NCI-H510A treated with DMSO at 0.1 percent for 48 hours (cell line): Measurements from ENCODE around the gene CLEC12A.
"Not testable (repeated sequence)": the region's sequence is repeated elsewhere in the genome, so short reads cannot be mapped to it uniquely, and the experiment has no call there.

ENCODE experiments used
- DNase-seq: peaks from one replicate; lab custom pipeline; 2025; lab: John Stamatoyannopoulos, UW

The CLEC12A gene

DNA sequence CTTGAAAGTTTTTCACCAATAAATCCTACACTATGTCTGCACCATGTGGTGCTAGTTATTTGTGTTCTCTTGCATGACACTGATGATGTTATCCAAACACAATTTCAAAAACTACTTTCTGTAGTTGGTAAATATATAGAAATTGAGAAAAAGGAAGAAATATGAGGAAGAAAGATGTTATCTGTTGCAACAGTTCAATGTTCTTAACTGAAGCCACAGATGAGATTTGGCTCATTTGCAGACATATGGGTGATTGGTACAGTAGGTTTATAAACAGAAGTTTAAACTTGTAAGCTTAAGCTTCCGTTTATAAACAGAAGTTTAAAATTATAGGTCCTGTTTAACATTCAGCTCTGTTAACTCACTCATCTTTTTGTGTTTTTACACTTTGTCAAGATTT lies at the start of gene CLEC12A:
Gene CLEC12A (plus strand): TSS at position 229 of the 400 bp plus-strand sequence. CDS start 188 bp downstream, outside the sequence.
- no peak for DNase-seq

GRCh38 chr12:9922429-9922828 lies 48.8 kb upstream of the CLEC12A start:
- DNase-seq: no peak

GRCh38 chr12:9925705-9926393 lies 45.4 kb upstream of the CLEC12A start:
- peak; percentile 19 for DNase-seq

GRCh38 chr12:9926876-9927275 lies 44.3 kb upstream of the CLEC12A start:
- DNase-seq: no peak

- no peak for DNase-seq
Measured at GRCh38 chr12:9928607-9929006, 42.6 kb upstream of the CLEC12A start.

DNA sequence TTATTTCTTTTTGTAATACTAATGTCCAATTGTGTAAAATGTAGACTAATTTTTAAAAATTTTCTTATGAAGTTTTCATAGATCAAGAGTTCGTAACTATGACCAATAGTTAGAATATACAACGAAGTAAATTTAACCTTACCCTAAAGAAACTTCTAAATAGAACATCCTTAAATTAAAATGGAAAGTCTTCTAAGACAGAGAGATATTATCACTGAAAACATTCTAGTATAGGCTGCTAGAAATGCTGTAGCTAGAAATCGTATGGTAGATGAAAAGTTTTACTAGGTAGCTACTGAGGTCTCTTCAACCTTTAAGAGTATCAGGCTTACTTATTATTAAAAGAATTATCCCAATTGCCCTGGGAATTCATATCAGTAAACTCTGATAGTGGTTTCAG lies 40.0 kb upstream of the CLEC12A start:
- DNase-seq: no peak

DNA sequence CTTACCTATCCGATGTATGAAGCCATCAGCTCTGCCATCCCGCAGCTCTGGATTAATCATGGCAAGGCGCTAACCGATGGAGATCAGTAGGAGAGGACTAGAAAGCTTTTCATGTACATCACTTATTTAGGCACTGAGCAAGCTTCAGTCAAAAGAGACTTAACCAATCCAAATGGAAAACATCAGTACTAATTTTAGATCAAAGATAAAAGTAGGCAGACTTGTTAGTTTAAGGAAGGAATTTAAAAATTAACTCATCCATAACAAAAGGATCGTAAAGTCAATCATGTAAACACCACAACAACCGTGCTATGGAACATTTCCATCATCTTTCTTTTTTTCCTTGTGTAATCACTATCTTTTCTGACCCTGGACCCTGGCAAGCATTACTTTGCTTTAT lies 38.9 kb upstream of the CLEC12A start, which contains the start of gene CLEC2A:
Gene CLEC2A (minus strand): TSS at position 101 of the 400 bp plus-strand sequence. CDS start 41 bp downstream, at position 60.
- DNase-seq: no peak

GRCh38 chr12:9933958-9934357 lies 37.3 kb upstream of the CLEC12A start:
- no peak for DNase-seq

GRCh38 chr12:9935026-9935425 lies 36.2 kb upstream of the CLEC12A start:
- DNase-seq: no peak

GRCh38 chr12:9936591-9936990 lies 34.6 kb upstream of the CLEC12A start:
- DNase-seq: no peak

DNA sequence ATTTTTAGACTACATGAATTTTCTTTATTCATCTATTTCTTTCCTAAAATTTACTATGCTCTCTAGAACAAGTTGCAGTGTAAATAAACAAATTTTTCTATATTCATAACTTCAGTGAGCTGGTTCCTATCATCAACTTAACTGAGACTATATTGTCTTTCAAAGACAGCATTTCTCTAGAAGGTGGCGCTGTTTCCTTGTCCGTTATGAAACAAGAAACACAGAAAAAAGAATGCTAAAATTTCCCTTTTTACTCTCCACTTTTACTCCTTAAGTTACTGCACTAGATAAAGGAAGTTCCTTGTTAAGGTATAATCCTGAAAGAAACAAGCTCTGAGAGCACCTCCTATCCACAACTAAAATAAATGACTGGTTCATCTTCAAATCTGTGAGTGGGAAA lies 30.8 kb upstream of the CLEC12A start:
- no peak for DNase-seq

DNA sequence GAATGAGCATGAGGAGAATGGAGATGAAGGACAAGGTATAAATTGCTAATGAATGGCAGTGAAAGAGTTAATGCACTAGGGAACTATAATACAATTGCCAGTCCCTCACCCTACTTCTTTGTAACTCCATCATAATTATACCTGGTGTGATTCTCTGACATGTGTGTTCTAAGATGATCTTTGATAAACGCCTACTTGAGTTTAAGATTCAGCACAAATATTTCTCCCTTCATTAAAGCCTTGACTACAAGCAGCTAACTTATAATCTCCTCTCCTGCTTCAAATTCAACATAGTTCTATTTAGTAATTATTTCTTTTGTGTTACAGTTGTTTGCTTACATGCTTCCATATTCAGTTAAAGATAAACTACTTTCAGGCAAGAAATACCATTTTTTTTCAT lies 29.4 kb upstream of the CLEC12A start:
- DNase-seq: no peak

GRCh38 chr12:9943240-9943639 lies 28.0 kb upstream of the CLEC12A start:
- DNase-seq: peak; percentile 27

GRCh38 chr12:9944391-9944790 lies 26.8 kb upstream of the CLEC12A start:
- DNase-seq: no peak

DNA sequence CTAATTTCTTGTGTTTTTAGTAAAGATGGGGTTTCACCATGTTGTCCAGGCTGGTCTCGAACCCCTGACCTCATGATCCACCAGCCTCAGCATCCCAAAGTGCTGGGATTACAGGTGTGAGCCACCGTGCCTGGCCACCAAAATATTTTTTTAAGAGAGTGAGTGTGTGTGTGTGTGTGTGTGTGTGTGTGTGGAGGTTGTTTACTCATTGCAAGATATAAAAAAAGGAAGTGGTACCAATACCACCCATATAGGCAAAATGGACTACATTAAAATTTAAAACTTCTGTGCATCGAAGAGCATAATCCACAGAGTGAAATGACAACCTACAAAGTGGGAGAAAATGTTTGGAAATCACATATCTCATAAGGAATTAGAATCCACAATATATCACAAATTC lies 23.5 kb upstream of the CLEC12A start:
- DNase-seq: no peak

- no peak for DNase-seq
Measured at GRCh38 chr12:9948606-9949296, 22.5 kb upstream of the CLEC12A start.

DNA sequence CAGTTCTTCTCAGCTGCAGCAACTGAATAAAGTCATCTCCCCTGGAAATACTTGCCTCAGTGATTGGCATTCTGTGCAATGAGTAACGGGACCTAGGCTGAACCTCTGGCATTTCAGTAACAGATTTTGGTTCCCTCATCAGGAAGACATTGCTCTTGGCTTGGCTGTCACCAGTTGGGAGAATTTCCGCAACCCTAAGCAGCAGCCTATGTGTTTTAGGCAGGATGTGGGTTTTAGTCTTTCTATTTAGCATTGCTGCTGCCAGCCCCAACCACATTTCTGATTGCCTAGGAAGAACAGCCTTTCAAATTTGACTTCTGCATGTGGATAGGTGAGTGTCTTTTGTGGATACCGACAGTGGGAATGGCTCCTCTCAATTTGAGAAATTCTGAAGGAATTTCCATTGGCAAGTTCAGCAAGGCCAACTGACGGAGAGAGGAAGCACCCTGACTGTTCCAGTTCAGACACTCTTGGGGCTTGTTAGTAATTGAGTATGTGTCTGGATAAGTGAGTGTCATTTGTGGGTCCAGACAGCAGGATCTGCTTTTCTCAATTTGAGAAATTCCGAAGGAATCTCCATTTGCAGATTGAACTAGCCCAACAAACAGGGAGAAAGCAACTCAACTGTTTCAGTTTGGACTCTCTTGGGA lies 20.1 kb upstream of the CLEC12A start:
- DNase-seq: no peak

DNA sequence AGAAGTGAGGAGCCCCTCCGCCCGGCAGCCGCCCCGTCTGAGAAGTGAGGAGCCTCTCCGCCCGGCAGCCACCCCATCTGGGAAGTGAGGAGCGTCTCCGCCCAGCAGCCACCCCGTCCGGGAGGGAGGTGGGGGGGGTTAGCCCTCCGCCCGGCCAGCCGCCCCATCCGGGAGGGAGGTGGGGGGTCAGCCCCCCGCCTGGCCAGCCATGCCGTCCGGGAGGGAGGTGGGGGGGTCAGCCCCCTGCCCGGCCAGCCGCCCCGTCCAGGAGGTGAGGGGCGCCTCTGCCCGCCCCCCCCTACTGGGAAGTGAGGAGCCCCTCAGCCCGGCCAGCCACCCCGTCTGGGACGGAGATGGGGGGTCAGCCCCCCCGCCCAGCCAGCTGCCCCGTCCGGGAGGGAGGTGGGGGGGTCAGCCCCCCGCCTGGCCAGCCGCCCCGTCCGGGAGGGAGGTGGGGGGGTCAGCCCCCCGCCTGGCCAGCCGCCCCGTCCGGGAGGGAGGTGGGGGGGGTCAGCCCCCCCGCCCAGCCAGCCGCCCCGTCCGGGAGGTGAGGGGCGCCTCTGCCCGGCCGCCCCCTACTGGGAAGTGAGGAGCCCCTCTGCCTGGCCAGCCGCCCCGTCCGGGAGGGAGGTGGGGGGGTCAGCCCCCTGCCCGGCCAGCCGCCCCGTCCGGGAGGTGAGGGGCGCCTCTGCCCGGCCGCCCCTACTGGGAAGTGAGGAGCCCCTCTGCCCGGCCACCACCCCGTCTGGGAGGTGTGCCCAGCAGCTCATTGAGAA lies 18.1 kb upstream of the CLEC12A start:
- not testable (repeated sequence) for DNase-seq

DNA sequence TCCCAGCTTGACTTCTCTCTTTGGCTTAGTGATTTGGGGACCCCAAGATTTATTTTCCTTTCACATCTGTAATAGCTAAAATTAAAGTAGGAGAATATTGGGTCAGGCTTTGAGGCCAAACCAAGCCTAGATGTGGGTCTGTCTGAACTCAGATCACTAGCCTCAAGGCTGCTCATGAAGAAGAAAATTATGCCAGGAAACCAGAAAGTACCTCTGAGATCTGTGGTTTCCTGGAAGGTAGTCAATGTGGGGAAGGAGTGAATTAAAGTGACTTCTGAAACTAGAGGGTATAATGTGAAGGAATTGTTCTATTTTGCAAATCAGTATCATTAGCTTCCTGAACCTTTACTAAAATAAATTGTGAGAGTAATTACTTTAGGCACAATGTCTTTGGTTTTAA lies 13.4 kb upstream of the CLEC12A start:
- no peak for DNase-seq

DNA sequence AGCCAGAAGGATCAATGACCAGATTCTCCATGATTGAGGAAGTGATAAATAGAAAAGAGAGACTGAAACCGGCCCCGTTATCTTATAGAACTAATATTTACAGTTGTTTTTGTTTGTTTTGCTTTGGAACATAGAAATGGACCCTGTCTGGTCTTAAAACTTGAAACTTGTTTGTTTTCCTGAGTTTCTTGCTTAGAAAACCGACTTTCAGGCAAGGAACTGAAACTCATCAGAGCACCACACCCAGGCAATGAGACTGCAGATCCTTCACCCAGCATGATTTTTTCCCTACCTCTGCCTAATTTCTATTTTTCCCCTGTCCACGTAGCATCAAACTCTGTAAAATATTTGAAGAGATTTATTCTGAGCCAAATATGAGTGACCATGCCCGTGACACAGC lies 10.6 kb upstream of the CLEC12A start:
- DNase-seq: no peak

DNA sequence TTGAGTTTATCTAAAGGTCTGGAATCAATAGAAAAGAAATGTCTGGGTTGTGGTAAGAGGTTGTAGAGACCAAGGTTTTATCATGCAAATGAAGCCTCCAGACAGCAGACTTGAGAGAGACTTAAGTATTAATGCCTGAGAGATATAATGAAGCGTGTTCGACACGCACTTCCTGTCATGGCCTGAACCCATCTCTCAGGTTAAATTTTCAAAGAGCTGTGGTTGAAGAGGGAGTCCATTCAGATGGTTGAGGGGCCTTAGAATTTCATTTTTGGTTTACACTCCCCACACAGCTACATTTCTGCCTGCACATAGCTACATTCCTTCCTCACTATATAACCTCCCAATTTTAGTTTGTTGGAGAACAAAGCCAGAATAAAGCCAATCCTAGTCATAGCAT lies 10.1 kb upstream of the CLEC12A start:
- no peak for DNase-seq

DNA sequence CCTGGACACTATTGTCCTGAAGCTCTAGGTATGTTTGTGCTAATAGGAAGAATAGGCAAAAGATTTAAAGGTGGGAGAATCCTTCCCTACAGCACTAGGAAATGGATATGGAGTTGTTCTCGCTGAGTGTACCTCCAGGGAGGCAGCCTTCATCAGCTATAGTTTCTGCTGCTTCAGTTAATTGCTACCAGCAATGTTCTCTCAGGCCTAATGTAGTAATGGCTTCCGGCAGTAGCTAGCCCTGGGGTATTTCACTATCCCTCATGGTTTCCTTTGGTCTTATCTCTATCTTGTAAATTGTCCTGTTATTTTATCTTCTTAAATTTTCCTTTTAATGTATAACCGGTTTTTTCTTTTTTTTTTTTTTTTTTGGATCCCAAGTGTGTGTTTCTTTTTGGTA lies 9.3 kb upstream of the CLEC12A start:
- DNase-seq: no peak
